Measurements from ENCODE around the gene HNRNPA3. TPM values are rescaled to one million over a fixed set of nuclear protein-coding genes. Genes with fewer than 3 reads are reported as not detected.
"Not testable (repeated sequence)": the region's sequence is repeated elsewhere in the genome, so short reads cannot be mapped to it uniquely, and the experiment has no call there.

The HNRNPA3 gene
- total RNA-seq, 1 experiment from 2014 or later, result 332 TPM

- Mint-ChIP-seq H3K4me1 (ENCODE audit: low read depth, unreplicated experiment) (peaks cover 11% of the 10 kb centered on the region), H3K9me3 (ENCODE audit: unreplicated experiment) (no peaks in the 10 kb centered on the region), H3K27ac (ENCODE audit: unreplicated experiment) (no peak overlapping the region), H3K27me3 (ENCODE audit: insufficient read depth, unreplicated experiment) (no peaks in the 10 kb centered on the region), H3K4me3 (ENCODE audit: unreplicated experiment) (no peak overlapping the region), H3K36me3 (ENCODE audit: insufficient read depth, unreplicated experiment) (no peaks in the 10 kb centered on the region)
- intact Hi-C loops (cut with micrococcal nuclease; ENCODE audit: unreplicated experiment), result no loop called here
- POLR2A ChIA-PET, result no interaction called here
- no peak for DNase-seq
- BruUV-seq (replicated peaks), result no TSS peak
- TF ChIP-seq CTCF (IDR thresholded peaks at IDR 0.05; ENCODE audit: insufficient read depth in 1 of 2, low read depth in 1 of 2, low read length in 1 of 2, severe bottlenecking in 1 of 2, unreplicated experiment in 1 of 2), result no peak
- no peaks in the 10 kb centered on the region for H3K36me3 ChIP-seq (ENCODE audit: control insufficient read depth, insufficient read depth, low read length)
- CTCF ChIA-PET, result no interaction called here
- no peak overlapping the region for H3K4me3 ChIP-seq (ENCODE audit: low read depth, low read length)
- peaks cover 17% of the 10 kb centered on the region for H3K4me1 ChIP-seq
- no peaks in the 10 kb centered on the region for H3K9me3 ChIP-seq
- H3K27me3 ChIP-seq (replicated peaks; ENCODE audit: control insufficient read depth, insufficient read depth, low read length), result no peaks in the 10 kb centered on the region
These were observed 19.8 kb upstream of the HNRNPA3 start for GRCh38 chr2:177192788-177193187.

- H3K27me3 Mint-ChIP-seq (ENCODE audit: insufficient read depth, unreplicated experiment), result no peaks in the 10 kb centered on the region
- ChIA-PET POLR2A (no interaction called here), CTCF (no interaction called here)
- TF ChIP-seq CTCF (IDR thresholded peaks at IDR 0.05; ENCODE audit: insufficient read depth in 1 of 2, low read depth in 1 of 2, low read length in 1 of 2, severe bottlenecking in 1 of 2, unreplicated experiment in 1 of 2), result no peak
- intact Hi-C loops (cut with micrococcal nuclease; ENCODE audit: unreplicated experiment), result no loop called here
- peaks cover 12% of the 10 kb centered on the region for H3K4me1 ChIP-seq
- no peaks in the 10 kb centered on the region for H3K36me3 Mint-ChIP-seq (ENCODE audit: insufficient read depth, unreplicated experiment)
- no peaks in the 10 kb centered on the region for H3K27me3 ChIP-seq (replicated peaks; ENCODE audit: control insufficient read depth, insufficient read depth, low read length)
- no peaks in the 10 kb centered on the region for H3K9me3 Mint-ChIP-seq (ENCODE audit: unreplicated experiment)
- no peak overlapping the region for H3K4me3 Mint-ChIP-seq (ENCODE audit: unreplicated experiment)
- no peaks in the 10 kb centered on the region for H3K36me3 ChIP-seq (ENCODE audit: control insufficient read depth, insufficient read depth, low read length)
- DNase-seq, result no peak
- H3K4me3 ChIP-seq (ENCODE audit: low read depth, low read length), result no peak overlapping the region
- H3K27ac Mint-ChIP-seq (ENCODE audit: unreplicated experiment), result no peak overlapping the region
- BruUV-seq (replicated peaks), result no TSS peak
- H3K4me1 Mint-ChIP-seq (ENCODE audit: low read depth, unreplicated experiment), result peaks cover 8% of the 10 kb centered on the region
- no peaks in the 10 kb centered on the region for H3K9me3 ChIP-seq
These were observed 19.4 kb upstream of the HNRNPA3 start for GRCh38 chr2:177193240-177193639.

- peak in 1 of 2 experiments; percentile 3 for TF ChIP-seq CTCF (IDR thresholded peaks at IDR 0.05; ENCODE audit: insufficient read depth in 1 of 2, low read depth in 1 of 2, low read length in 1 of 2, severe bottlenecking in 1 of 2, unreplicated experiment in 1 of 2)
- Mint-ChIP-seq H3K9me3 (ENCODE audit: unreplicated experiment) (no peaks in the 10 kb centered on the region), H3K36me3 (ENCODE audit: insufficient read depth, unreplicated experiment) (no peaks in the 10 kb centered on the region), H3K27me3 (ENCODE audit: insufficient read depth, unreplicated experiment) (no peaks in the 10 kb centered on the region), H3K4me3 (ENCODE audit: unreplicated experiment) (no peak overlapping the region), H3K4me1 (ENCODE audit: low read depth, unreplicated experiment) (no peaks in the 10 kb centered on the region), H3K27ac (ENCODE audit: unreplicated experiment) (no peak overlapping the region)
- POLR2A ChIA-PET, result interaction anchor here (0.7 kb wide), 1 partner anchor 16 kb away, joined by 5 read pairs; no protein-coding TSS in a partner anchor
- CTCF ChIA-PET, result interaction anchor here (0.6 kb wide), 1 partner anchor 21 kb away, joined by 5 read pairs; no protein-coding TSS in a partner anchor
- no TSS peak for BruUV-seq (replicated peaks)
- H3K9me3 ChIP-seq, result no peaks in the 10 kb centered on the region
- H3K4me3 ChIP-seq (ENCODE audit: low read depth, low read length), result no peak overlapping the region
- H3K27me3 ChIP-seq (replicated peaks; ENCODE audit: control insufficient read depth, insufficient read depth, low read length), result no peaks in the 10 kb centered on the region
- intact Hi-C loops (cut with micrococcal nuclease; ENCODE audit: unreplicated experiment), result no loop called here
- no peaks in the 10 kb centered on the region for H3K4me1 ChIP-seq
- H3K36me3 ChIP-seq (ENCODE audit: control insufficient read depth, insufficient read depth, low read length), result no peaks in the 10 kb centered on the region
- DNase-seq, result no peak
These were observed 17.4 kb upstream of the HNRNPA3 start for GRCh38 chr2:177195194-177195593.

GRCh38 chr2:177200419-177200818 is 12.2 kb upstream of the HNRNPA3 start:
- H3K4me1 Mint-ChIP-seq (ENCODE audit: low read depth, unreplicated experiment); BruUV-seq (replicated peaks); H3K9me3 Mint-ChIP-seq (ENCODE audit: unreplicated experiment); H3K27me3 Mint-ChIP-seq (ENCODE audit: insufficient read depth, unreplicated experiment); H3K27me3 ChIP-seq (replicated peaks; ENCODE audit: control insufficient read depth, insufficient read depth, low read length); H3K9me3 ChIP-seq; intact Hi-C loops (cut with micrococcal nuclease; ENCODE audit: unreplicated experiment); H3K4me3 ChIP-seq (ENCODE audit: low read depth, low read length); H3K27ac Mint-ChIP-seq (ENCODE audit: unreplicated experiment); H3K4me1 ChIP-seq; POLR2A ChIA-PET; H3K4me3 Mint-ChIP-seq (ENCODE audit: unreplicated experiment); H3K36me3 Mint-ChIP-seq (ENCODE audit: insufficient read depth, unreplicated experiment); DNase-seq; H3K36me3 ChIP-seq (ENCODE audit: control insufficient read depth, insufficient read depth, low read length): not testable (repeated sequence)
- CTCF ChIA-PET, result interaction anchor here (1.0 kb wide), 1 partner anchor 36 kb away, joined by 4 read pairs; no protein-coding TSS in a partner anchor
